ENCODE results near the gene PSME4.
"Not testable (repeated sequence)": the region's sequence is repeated elsewhere in the genome, so short reads cannot be mapped to it uniquely, and the experiment has no call there.

Gene PSME4

DNA sequence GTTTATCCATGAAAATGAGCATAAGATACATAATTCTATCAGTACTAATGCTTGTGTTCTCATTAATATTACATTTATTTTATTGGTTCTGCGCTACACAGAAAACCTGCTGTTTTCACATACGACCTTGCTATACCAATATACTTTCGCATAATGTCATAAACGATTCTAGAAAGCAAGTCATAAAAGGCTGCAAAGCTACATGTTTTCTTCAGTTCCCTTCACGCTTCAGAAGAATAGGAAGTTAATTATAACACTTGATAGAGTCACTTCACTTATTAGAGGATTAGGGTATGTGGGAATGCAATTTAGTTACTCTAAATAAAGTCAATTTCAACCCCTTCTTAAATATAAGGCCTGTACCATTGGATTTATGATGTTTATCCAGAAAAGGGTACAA, 29.0 kb downstream of the PSME4 start:
- DNase-seq (ENCODE audit: low read depth in 1 of 2, low spot score in 1 of 2), result no peak
- no peaks in the 10 kb centered on the region for H3K27me3 ChIP-seq (ENCODE audit: insufficient read depth, poor library complexity, severe bottlenecking)
- H3K4me3 ChIP-seq (replicated peaks; ENCODE audit: insufficient read depth, low read length), result no peak overlapping the region
- TF ChIP-seq, protein P1, sequence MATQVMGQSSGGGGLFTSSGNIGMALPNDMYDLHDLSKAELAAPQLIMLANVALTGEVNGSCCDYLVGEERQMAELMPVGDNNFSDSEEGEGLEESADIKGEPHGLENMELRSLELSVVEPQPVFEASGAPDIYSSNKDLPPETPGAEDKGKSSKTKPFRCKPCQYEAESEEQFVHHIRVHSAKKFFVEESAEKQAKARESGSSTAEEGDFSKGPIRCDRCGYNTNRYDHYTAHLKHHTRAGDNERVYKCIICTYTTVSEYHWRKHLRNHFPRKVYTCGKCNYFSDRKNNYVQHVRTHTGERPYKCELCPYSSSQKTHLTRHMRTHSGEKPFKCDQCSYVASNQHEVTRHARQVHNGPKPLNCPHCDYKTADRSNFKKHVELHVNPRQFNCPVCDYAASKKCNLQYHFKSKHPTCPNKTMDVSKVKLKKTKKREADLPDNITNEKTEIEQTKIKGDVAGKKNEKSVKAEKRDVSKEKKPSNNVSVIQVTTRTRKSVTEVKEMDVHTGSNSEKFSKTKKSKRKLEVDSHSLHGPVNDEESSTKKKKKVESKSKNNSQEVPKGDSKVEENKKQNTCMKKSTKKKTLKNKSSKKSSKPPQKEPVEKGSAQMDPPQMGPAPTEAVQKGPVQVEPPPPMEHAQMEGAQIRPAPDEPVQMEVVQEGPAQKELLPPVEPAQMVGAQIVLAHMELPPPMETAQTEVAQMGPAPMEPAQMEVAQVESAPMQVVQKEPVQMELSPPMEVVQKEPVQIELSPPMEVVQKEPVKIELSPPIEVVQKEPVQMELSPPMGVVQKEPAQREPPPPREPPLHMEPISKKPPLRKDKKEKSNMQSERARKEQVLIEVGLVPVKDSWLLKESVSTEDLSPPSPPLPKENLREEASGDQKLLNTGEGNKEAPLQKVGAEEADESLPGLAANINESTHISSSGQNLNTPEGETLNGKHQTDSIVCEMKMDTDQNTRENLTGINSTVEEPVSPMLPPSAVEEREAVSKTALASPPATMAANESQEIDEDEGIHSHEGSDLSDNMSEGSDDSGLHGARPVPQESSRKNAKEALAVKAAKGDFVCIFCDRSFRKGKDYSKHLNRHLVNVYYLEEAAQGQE (IDR thresholded peaks at IDR 0.05; ENCODE audit: insufficient replicate concordance, low read depth), result no peak
- TF ChIP-seq POLR2AphosphoS5 (IDR thresholded peaks at IDR 0.05; ENCODE audit: low read depth), result no peak
- no peak for TF ChIP-seq GABPA (IDR thresholded peaks at IDR 0.05; ENCODE audit: low read depth)
- no peak for TF ChIP-seq SPI1 (IDR thresholded peaks at IDR 0.05; ENCODE audit: borderline replicate concordance, low read depth)
- TF ChIP-seq, protein P2, sequence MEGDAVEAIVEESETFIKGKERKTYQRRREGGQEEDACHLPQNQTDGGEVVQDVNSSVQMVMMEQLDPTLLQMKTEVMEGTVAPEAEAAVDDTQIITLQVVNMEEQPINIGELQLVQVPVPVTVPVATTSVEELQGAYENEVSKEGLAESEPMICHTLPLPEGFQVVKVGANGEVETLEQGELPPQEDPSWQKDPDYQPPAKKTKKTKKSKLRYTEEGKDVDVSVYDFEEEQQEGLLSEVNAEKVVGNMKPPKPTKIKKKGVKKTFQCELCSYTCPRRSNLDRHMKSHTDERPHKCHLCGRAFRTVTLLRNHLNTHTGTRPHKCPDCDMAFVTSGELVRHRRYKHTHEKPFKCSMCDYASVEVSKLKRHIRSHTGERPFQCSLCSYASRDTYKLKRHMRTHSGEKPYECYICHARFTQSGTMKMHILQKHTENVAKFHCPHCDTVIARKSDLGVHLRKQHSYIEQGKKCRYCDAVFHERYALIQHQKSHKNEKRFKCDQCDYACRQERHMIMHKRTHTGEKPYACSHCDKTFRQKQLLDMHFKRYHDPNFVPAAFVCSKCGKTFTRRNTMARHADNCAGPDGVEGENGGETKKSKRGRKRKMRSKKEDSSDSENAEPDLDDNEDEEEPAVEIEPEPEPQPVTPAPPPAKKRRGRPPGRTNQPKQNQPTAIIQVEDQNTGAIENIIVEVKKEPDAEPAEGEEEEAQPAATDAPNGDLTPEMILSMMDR (IDR thresholded peaks at IDR 0.05; ENCODE audit: insufficient read depth, low read length), result no peak
- H3K27ac ChIP-seq (replicated peaks), result no peak overlapping the region

DNA sequence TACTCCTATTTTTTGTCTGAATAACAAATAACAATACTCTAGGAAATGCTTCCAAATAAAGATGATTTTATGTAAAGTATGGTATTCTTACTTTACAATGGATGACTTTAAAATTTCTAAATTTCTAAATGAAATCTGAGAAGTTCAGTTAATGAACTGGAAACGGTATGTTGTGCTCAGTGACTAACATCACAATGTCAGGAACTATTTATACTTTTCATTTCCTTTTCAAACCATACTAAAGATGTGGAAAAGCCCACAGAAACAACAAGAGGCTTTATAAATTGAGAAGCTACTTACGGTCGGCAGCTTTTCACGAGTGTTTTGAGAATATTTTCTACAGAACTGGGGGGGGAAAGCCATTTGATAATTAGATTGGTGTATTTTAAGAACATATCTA, 31.1 kb downstream of the PSME4 start:
- Histone ChIP-seq H3K4me3 (replicated peaks; ENCODE audit: insufficient read depth, low read length) (no peak overlapping the region), H3K27me3 (ENCODE audit: insufficient read depth, poor library complexity, severe bottlenecking) (no peaks in the 10 kb centered on the region), H3K27ac (replicated peaks) (peak overlapping the region; percentile 22; the same call in 1 of the 2 replicates)
- no peak for DNase-seq (ENCODE audit: low read depth in 1 of 2, low spot score in 1 of 2)
- TF ChIP-seq, protein P2 (IDR thresholded peaks at IDR 0.05; ENCODE audit: insufficient read depth, low read length), result no peak
- TF ChIP-seq GABPA (IDR thresholded peaks at IDR 0.05; ENCODE audit: low read depth) (no peak), POLR2AphosphoS5 (IDR thresholded peaks at IDR 0.05; ENCODE audit: low read depth) (no peak), SPI1 (IDR thresholded peaks at IDR 0.05; ENCODE audit: borderline replicate concordance, low read depth) (no peak)
- TF ChIP-seq, protein P1 (IDR thresholded peaks at IDR 0.05; ENCODE audit: insufficient replicate concordance, low read depth), result no peak

DNA sequence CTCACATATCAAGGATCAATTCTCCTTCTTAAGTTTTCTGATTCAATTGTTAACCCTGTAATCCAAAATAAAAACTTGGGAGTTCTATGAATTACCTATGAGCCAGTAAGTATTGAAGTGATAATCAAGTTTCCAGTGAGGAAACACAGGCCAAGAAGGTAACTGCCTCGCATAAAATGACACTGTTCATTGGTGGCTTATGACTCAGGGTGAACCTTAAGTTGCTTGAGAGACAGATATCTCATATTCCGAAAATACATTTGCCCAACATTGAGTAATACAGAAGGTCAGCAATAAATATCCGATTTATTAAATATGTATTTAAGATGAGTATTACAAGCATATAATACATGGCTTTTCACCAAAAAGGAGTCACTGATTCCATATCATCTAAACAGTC, 31.9 kb downstream of the PSME4 start:
- no peak for DNase-seq (ENCODE audit: low read depth in 1 of 2, low spot score in 1 of 2)
- no peaks in the 10 kb centered on the region for H3K27me3 ChIP-seq (ENCODE audit: insufficient read depth, poor library complexity, severe bottlenecking)
- H3K4me3 ChIP-seq (replicated peaks; ENCODE audit: insufficient read depth, low read length), result no peak overlapping the region
- TF ChIP-seq, protein P2 (IDR thresholded peaks at IDR 0.05; ENCODE audit: insufficient read depth, low read length), result no peak
- no peak for TF ChIP-seq GABPA (IDR thresholded peaks at IDR 0.05; ENCODE audit: low read depth)
- no peak overlapping the region for H3K27ac ChIP-seq (replicated peaks)

DNA sequence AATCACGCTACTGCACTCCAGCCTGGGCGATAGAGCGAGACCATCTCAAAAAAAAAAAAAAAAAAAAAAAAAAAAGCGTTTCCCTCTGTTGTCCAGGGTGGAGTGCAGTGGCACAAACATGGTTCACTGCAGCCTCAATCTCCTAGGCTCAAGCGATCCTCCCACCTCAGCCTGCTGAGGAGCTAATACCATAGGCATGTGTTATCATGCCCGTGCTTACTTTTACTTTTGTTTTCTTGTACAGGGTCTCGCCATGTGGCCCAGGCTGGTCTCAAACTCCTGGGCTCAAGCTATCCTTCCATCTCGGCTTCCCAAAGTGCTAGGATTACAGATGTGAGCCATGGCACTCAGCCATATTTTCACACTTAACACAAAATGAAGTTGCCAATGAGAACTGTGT, 37.5 kb downstream of the PSME4 start:
- H3K27ac ChIP-seq (replicated peaks), result no peak overlapping the region
- H3K27me3 ChIP-seq (ENCODE audit: insufficient read depth, poor library complexity, severe bottlenecking), result no peaks in the 10 kb centered on the region
- TF ChIP-seq, protein P1 (IDR thresholded peaks at IDR 0.05; ENCODE audit: insufficient replicate concordance, low read depth), result no peak
- TF ChIP-seq POLR2AphosphoS5 (IDR thresholded peaks at IDR 0.05; ENCODE audit: low read depth), result no peak
- TF ChIP-seq GABPA (IDR thresholded peaks at IDR 0.05; ENCODE audit: low read depth), result no peak
- no peak for TF ChIP-seq SPI1 (IDR thresholded peaks at IDR 0.05; ENCODE audit: borderline replicate concordance, low read depth)
- TF ChIP-seq, protein P2 (IDR thresholded peaks at IDR 0.05; ENCODE audit: insufficient read depth, low read length), result no peak
- no peak for DNase-seq (ENCODE audit: low read depth in 1 of 2, low spot score in 1 of 2)
- no peak overlapping the region for H3K4me3 ChIP-seq (replicated peaks; ENCODE audit: insufficient read depth, low read length)

DNA sequence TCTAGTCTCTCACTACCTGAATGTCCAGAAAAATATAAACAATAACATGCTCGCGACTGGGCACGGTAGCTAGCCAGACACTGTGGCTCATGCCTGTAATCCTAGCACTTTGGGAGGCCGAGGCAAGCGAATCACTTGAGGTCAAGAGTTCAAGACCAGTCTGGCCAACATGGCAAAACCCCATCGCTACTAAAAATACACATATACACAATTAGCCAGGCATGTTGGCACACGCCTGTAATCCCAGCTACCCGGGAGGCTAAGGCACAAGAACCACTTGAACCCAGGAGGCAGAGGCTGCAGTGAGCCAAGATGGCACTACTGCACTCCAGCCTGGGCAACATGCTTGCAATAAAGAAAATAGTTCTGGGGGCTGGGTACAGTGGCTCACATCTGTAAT, 44.5 kb downstream of the PSME4 start:
- not testable (repeated sequence) for H3K27ac ChIP-seq (replicated peaks); H3K4me3 ChIP-seq (replicated peaks; ENCODE audit: insufficient read depth, low read length); DNase-seq (ENCODE audit: low read depth in 1 of 2, low spot score in 1 of 2); H3K27me3 ChIP-seq (ENCODE audit: insufficient read depth, poor library complexity, severe bottlenecking)
